ENCODE measurements around the gene CFAP43. TPM values are rescaled to one million over a fixed set of nuclear protein-coding genes. Genes with fewer than 3 reads are reported as not detected.

Gene CFAP43
- total RNA-seq, 4 donors from 2014 or later: 0.16 to 1.00 (median 0.68) TPM; not detected in 1

GRCh38 chr10:104151737-104152136, 80.4 kb downstream of the CFAP43 start:
- Histone ChIP-seq H3K4me3 (no peak overlapping the region), H3K36me3 (no peaks in the 10 kb centered on the region), H3K9me3 (peaks cover 0 to 18% of the 10 kb centered on the region in 2 donors), H3K27ac (no peak overlapping the region), H3K4me1 (no peaks in the 10 kb centered on the region), H3K27me3 (peaks cover 13% of the 10 kb centered on the region)
- no peak for DNase-seq
- TF ChIP-seq POLR2AphosphoS5 (IDR thresholded peaks at IDR 0.05) (no peak), POLR2A (IDR thresholded peaks at IDR 0.05) (no peak), CTCF (IDR thresholded peaks at IDR 0.05) (no peak), EP300 (IDR thresholded peaks at IDR 0.05; ENCODE audit: low read depth) (no peak)
- in situ Hi-C loops (cut with MboI; ENCODE audit: low pct_ligation_motif_present in 1 of 4, low pct_unique_long_range_greater_than_20kb in 1 of 4, low sequenced_read_pairs in 3 of 4) (no loop called here), intact Hi-C loops (cut with DNase I; ENCODE audit: low total_unique reads) (no loop called here)

GRCh38 chr10:104150139-104150538, 82.0 kb downstream of the CFAP43 start:
- intact Hi-C loops (cut with DNase I; ENCODE audit: low total_unique reads): no loop called here
- in situ Hi-C loops (cut with MboI; ENCODE audit: low pct_ligation_motif_present in 1 of 4, low pct_unique_long_range_greater_than_20kb in 1 of 4, low sequenced_read_pairs in 3 of 4): no loop called here
- Histone ChIP-seq H3K27me3 (peaks cover 7% of the 10 kb centered on the region), H3K9me3 (peaks cover 0 to 18% of the 10 kb centered on the region in 2 donors), H3K27ac (no peak overlapping the region), H3K4me3 (no peak overlapping the region), H3K4me1 (no peaks in the 10 kb centered on the region), H3K36me3 (no peaks in the 10 kb centered on the region)
- no peak for TF ChIP-seq POLR2A (IDR thresholded peaks at IDR 0.05)
- TF ChIP-seq EP300 (IDR thresholded peaks at IDR 0.05; ENCODE audit: low read depth): no peak
- TF ChIP-seq CTCF (IDR thresholded peaks at IDR 0.05): no peak
- TF ChIP-seq POLR2AphosphoS5 (IDR thresholded peaks at IDR 0.05): no peak
- DNase-seq: no peak

- Histone ChIP-seq H3K9me3 (peaks cover 0 to 8% of the 10 kb centered on the region in 2 donors), H3K4me3 (no peak overlapping the region), H3K36me3 (no peaks in the 10 kb centered on the region), H3K27ac (no peak overlapping the region), H3K27me3 (no peaks in the 10 kb centered on the region), H3K4me1 (no peaks in the 10 kb centered on the region)
- no peak for DNase-seq
- TF ChIP-seq POLR2AphosphoS5 (IDR thresholded peaks at IDR 0.05): no peak
- 90% methylated on average over 1 of the region's 1 CpG; no CpG with 5 or more reads in 1 of the 2 donors for WGBS, 2 donors (ENCODE audit: low coverage in 1 of 2)
- intact Hi-C loops (cut with DNase I; ENCODE audit: low total_unique reads) (no loop called here), in situ Hi-C loops (cut with MboI; ENCODE audit: low pct_ligation_motif_present in 1 of 4, low pct_unique_long_range_greater_than_20kb in 1 of 4, low sequenced_read_pairs in 3 of 4) (no loop called here)
Observed at GRCh38 chr10:104146882-104147281, 85.3 kb downstream of the CFAP43 start.

GRCh38 chr10:104144931-104145330, 87.2 kb downstream of the CFAP43 start:
- intact Hi-C loops (cut with DNase I; ENCODE audit: low total_unique reads): no loop called here
- H3K27ac ChIP-seq: no peak overlapping the region
- no peaks in the 10 kb centered on the region for H3K4me1 ChIP-seq
- H3K27me3 ChIP-seq: no peaks in the 10 kb centered on the region
- no peaks in the 10 kb centered on the region for H3K36me3 ChIP-seq
- in situ Hi-C loops (cut with MboI; ENCODE audit: low pct_ligation_motif_present in 1 of 4, low pct_unique_long_range_greater_than_20kb in 1 of 4, low sequenced_read_pairs in 3 of 4): no loop called here
- H3K9me3 ChIP-seq: no peaks in the 10 kb centered on the region
- no peak for DNase-seq
- WGBS, 2 donors (ENCODE audit: low coverage in 1 of 2): 76 to 77% methylated on average over 4 of the region's 4 CpGs
- H3K4me3 ChIP-seq: no peak overlapping the region
- TF ChIP-seq CTCF (IDR thresholded peaks at IDR 0.05) (no peak), EP300 (IDR thresholded peaks at IDR 0.05; ENCODE audit: low read depth) (no peak), POLR2AphosphoS5 (IDR thresholded peaks at IDR 0.05) (no peak), POLR2A (IDR thresholded peaks at IDR 0.05) (no peak)

- in situ Hi-C loops (cut with MboI; ENCODE audit: low pct_ligation_motif_present in 1 of 4, low pct_unique_long_range_greater_than_20kb in 1 of 4, low sequenced_read_pairs in 3 of 4) (no loop called here), intact Hi-C loops (cut with DNase I; ENCODE audit: low total_unique reads) (no loop called here)
- WGBS, 2 donors (ENCODE audit: low coverage in 1 of 2): 61 to 100% methylated on average over 1 to 3 of the region's 3 CpGs
- no peak for DNase-seq
- H3K36me3 ChIP-seq: no peaks in the 10 kb centered on the region
- no peaks in the 10 kb centered on the region for H3K9me3 ChIP-seq
- TF ChIP-seq POLR2AphosphoS5 (IDR thresholded peaks at IDR 0.05): no peak
- no peak for TF ChIP-seq POLR2A (IDR thresholded peaks at IDR 0.05)
- no peak for TF ChIP-seq CTCF (IDR thresholded peaks at IDR 0.05)
- no peak for TF ChIP-seq EP300 (IDR thresholded peaks at IDR 0.05; ENCODE audit: low read depth)
- H3K27ac ChIP-seq: no peak overlapping the region
- no peak overlapping the region for H3K4me3 ChIP-seq
- no peaks in the 10 kb centered on the region for H3K4me1 ChIP-seq
- H3K27me3 ChIP-seq: no peaks in the 10 kb centered on the region
Observed at GRCh38 chr10:104143829-104144228, 88.3 kb downstream of the CFAP43 start.

All from transverse colon (tissue), 4 donors.